HUDEP-2 (cell line): ENCODE data around the gene TSPAN12.
A peak's percentile ranks its signal among the peaks of the same experiment; 100 is the strongest.

Source experiments
- DNase-seq, 76 experiments: peaks; one replicate each; lab custom pipeline; 2025; ENCODE audit not compliant: unreplicated experiment in 76 of 76; lab: John Stamatoyannopoulos, UW

Gene TSPAN12

DNA sequence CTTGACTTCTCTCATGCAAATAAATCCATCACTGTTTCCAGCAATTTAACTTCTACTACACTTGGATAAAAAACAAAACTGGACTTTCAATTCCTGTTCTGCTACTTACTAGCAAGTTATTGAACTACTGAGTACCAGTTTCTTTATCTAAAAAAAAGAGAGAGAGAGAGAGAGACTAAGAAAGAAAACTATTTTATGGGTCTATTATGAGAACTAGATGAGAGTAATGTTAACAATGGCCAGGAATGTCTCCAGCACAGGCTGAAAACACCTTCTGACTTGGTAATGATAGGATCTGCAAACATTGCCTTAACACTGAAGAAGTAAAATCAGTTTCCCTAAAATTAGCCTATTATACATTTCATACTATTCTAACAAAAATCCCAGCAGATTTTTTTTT lies 5.2 kb downstream of the TSPAN12 start:
- DNase-seq: no peak

DNA sequence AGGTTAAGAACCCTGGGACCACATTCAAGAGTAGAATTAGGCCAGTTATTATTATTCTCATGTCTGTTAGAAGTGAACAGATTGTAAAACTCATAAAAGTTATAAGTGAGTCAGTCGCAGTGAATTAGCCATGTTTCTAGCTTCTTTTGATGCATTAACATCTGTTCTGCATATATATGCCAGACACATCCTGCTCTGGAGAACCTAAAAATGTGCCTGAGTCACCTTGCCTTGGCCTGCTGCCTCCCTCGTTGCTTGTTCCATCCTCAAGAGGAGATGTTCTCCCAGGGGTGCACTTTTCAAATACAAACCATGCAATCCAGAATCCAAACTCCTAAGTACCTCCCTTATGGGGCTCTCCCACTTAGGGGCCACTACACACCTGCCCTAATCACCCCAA lies 14.8 kb downstream of the TSPAN12 start:
- DNase-seq: no peak

DNA sequence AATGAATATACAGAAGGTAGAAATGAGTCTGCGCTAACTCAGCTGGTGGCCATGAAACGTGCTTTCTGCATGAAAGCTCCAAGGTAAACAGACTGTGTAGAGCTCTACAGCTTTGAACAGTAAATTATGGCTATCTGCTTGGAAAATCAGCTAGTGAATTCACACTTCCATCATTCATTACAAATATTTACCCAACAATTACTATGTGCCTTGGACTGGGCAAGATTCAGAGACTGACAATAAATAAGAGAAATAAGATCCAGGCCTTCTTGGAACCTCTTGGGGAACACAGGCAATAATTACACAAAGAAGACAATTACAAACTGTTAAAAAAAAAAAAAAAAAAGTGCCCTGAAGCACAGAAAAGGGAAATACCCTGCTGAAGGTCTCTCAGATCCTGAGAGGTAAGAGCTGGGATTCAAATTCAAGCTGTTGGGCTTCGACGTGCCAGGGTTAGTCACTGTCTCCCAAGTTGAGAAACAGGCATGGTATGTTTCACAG lies 15.8 kb downstream of the TSPAN12 start:
- no peak for DNase-seq

DNA sequence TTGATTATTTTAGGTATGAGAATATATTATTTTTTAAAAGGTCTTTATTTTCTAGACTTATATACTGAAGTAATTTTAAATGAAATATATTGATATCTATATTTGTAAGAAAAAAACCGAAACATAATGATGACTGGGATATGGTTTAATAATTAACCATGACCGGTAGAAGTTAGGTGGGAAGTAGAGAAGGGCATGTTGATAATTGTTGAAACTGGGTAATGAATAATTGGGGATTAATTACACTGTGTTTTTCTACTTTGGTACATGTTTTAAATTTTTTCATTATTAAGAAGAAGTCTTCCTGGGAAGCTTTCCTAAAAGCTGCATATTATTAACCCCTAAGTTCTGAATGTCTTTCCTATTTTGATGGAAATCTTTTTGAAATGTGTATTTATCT lies 16.3 kb downstream of the TSPAN12 start:
- DNase-seq: no peak

DNA sequence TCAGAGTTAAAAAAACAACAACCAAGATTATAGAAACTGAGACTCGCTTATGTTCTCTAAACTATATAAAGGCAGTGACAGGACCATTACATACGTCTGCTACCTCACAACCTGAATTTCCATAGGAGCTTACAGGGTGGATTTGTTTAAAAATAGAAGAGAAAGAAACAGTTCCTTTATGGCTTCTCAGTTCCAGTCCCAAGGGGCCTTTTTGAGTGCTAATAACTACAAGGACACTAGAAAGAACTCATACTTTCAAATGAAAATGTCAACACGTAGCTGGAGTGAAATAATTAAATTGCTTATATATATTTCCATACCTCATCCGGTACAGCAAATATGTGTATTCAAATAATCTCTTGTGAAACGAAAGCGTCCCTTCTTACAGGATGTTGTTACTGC lies 19.7 kb downstream of the TSPAN12 start:
- no peak for DNase-seq

DNA sequence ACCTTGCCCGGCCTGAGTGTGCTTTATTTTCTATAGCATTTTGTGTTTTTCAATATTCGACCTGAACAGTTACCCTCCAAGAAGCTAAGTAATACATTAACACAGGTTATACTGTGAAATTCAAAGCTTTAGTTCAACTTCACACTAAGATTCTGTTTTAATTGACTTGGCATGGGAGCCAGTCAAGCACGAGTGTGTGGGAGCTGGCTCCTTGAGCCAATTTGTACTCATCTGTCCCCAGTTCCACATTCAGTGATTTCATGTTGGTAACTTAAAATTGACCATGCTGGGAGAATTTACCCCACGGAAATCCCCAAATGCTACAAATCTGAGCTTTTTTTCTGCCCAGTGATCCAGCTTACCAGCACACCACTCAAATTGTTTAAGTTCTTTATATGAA lies 20.3 kb downstream of the TSPAN12 start:
- no peak for DNase-seq

DNA sequence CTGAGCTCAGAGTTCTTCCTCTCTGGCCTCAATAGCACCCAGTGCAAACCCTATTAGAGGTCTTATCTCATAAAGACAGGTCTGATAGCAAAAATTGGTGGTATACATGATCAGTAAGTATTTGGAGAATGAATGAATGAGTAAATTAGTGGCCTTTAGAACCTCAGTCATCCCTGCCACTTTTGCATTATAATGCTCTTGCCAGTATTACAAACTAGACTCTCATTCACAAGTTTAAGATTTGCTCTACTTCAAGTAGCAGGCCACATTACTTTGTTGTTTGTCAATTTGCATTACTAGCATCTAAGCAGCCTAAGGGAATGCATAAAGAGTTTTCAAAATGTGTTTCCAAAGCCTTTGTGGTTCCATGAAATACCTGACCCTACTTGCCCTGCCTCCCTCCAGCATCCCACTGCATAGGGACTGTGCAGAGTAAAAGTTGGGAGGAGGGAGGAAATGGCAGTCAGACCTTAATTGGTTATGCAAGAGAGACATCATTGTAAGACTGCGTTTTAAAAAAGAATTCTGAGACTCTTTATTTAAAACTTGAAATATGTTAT lies 21.3 kb downstream of the TSPAN12 start:
- DNase-seq: no peak

DNA sequence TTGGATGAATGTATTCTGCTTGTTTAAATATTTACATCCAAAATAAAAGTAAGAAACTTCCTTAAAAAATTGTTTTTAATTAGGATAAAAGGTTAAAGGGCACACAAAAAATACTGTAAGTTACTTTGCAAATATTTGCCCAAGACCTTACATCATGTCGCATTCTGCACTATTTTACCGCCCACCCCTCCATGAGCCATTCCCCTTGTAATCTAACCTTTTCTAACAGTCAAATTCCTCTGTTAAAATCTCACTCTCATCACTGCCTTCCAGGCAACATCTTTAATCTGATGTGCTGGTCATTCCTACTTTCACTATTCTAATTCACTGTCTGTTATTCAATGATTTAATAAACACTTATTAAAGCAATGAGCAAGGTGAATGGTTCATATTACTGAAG lies 23.2 kb downstream of the TSPAN12 start:
- DNase-seq: no peak

DNA sequence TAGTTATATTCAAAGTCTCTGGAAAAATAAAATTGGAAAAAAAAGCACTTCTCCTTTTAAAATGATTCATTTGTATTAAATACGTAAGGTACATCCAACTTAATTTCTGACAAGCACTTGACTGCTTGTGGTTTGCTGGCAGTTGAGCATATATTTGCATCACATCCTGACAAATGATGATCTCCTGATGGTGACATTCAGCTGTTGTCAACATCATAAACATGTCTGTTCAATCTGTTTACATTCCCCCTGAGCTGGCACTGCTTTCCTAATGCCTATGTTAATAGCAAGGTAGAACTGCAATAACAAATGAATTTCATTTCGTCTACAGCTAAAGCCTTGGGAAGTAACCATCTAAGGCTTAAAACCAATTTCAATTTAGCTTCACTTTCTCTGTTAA lies 24.4 kb downstream of the TSPAN12 start:
- DNase-seq: no peak

DNA sequence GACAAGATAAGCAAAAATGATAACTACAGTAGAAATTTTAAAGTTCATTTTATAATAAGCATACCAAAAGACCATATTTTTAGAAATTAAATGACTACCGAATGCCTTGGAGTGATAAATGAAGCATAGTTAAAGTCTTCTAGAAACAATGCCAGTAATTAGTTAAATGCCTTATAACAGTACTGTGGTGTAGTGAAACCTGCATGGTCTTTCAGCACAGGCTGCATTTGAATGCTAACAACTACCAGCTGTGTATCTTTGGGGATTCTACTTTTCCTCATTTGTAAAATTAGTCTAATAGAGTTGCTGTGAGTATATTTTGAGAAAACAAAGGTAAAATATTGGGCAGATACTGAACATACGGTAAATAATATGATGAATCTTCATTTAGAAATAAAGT lies 25.1 kb downstream of the TSPAN12 start:
- no peak for DNase-seq

DNA sequence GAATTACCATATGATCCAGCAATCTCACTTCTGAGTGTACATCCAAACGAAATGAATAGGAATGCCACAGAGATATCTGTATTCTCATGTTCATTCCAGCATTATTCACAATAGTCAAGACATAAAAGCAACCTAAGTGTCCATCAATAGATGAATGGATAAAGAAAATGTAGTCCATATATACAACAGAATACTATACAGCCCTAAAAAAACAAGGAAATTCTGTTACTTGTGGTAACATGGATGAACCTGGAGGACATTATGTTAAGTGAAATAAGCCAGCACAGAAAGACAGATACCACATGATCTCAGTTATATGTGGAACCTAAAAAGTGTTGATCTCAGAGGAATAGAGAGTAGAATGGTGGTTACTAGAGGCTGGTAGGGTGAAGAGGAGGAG lies 26.7 kb downstream of the TSPAN12 start:
- DNase-seq: no peak

DNA sequence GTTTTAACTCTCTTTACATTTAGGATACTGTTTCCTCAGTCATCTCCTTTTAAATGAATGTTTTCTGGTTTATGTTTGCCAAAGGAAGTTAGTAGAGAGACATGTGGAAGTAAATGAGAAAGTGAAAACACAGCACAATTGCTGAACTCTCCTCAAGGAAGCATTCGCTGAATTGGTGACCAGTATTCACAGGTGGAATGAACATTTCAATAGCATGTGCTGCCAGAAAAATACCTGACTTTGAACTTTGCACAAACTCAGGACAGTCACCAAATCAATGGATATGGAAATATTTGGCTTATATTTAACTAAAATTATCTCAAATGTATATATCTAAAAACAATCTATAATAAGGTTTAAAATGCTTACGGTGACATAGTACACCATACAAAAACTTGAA lies 28.5 kb downstream of the TSPAN12 start:
- no peak for DNase-seq

DNA sequence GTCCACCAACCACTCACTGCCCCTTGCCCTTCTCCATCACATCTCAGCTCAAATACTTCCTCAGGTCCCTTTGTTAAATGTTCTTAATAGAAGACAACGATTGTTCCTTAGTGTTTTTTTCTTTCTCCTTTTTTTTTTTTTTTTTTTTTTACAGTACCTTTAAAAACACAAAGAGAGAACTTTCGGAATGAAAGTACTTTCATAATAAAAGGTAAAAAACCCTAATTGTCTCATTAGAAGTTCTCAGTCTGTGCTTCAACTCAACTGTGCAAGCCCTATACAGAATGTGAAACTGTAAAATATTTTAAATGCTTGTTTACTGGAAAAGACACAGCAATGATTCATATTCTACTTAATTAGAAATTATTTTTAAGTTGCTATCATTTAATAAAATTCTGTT lies 29.4 kb downstream of the TSPAN12 start:
- DNase-seq: no peak

DNA sequence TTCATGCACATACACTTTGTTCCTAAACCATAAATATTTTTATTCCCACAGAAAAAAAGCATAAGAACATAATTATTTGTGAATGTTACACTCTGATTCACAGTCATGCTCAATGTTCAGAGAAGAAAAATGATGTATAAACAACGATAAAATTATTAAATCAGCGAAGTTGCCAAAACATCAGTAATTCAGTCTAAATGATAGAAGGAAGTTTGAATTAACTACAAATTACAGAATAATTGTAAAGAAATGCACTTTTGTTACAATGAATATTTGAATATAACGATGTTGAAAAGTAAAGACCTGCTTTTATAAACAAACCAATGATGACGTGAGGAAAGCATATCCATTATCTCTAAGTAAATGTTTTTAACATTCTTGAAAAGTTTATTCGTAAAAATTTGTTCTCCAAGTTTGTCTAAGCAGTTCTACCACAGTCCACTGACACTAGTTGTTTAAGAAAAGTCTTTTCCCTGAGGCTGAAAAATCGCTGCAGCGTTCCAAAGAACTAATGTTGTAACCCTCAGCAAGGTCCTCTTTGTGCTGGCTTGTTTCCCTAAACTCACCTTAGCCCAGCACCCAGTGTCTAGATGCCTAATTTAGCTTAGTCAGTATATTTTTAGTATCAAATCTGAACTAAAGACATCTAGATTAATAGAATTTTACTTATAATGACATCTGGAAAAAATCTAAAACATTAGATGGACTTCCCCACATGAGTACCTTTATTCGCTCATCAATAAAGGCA lies 30.4 kb downstream of the TSPAN12 start:
- no peak for DNase-seq

DNA sequence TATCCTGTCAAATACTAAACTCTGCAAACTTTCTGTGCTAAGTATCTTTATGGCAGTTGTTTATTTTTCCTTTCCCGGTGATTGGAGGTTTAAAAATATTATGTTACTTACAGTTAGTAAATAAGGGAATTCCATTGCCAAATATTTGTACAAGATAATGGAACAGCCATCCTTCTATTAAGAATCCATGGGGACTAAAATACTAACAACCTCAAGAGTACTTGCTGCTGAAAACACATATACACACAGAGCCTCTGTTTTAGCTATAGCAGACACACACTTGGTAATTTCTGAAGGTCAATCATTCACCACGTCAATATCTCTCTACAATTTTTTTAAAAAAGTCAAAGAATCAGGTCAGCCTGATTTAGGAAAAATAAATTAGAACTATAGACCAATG lies 32.4 kb downstream of the TSPAN12 start:
- no peak for DNase-seq

DNA sequence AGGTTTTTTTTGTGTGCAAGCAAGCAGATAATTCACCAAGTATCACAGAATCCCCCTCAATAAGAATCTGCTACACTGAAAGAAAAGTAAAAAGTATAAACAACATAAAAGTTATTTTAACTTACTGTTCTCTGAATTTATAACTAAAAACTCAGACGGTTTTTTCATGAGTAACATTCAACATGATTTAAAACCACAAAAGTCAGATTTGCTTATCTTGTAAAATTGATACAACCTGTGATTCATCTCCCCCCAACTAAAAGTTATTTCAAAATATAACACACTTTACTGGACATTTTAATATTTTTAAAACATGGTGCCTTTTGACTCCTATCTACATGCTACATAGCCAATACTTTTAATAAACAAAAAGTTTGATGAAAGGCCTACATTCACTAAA lies 32.8 kb downstream of the TSPAN12 start:
- DNase-seq: no peak

DNA sequence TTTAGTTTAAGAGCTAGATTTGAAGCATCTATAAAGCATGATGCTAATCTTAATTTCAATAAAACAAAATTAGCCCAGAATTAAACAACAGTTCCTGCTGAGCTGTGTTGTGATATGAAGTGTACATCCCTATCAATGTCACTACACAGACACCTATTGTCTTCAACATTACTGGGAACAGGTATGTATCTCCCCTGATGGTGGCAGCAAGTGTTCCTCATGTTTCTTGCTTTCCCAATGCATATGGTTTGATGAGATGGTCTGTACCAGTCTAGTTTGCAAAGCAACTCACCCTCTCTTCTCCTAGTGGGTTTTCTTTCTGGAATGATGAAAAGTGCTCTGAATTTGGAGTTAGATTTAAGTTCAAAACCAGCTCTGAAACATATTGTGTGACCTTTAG lies 38.1 kb downstream of the TSPAN12 start:
- no peak for DNase-seq

DNA sequence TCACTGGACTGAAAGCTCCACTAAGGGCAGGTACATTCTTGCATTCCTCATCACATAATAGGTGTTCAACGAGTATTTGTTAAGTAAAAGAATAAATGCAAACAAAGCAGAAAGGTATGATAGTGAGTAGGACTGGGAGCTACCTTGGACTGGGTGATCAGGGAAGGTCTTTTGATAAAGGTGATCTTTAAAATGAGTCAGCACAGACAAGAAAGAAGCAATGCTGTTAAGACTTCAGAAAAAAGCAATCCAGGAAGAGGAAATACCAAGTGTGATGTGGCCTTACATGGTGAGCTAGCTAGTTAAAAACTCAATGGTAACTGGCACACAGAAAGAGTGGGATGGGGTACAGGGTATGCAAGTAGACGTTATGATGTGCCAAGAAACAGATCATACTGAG lies 40.1 kb downstream of the TSPAN12 start:
- no peak for DNase-seq

DNA sequence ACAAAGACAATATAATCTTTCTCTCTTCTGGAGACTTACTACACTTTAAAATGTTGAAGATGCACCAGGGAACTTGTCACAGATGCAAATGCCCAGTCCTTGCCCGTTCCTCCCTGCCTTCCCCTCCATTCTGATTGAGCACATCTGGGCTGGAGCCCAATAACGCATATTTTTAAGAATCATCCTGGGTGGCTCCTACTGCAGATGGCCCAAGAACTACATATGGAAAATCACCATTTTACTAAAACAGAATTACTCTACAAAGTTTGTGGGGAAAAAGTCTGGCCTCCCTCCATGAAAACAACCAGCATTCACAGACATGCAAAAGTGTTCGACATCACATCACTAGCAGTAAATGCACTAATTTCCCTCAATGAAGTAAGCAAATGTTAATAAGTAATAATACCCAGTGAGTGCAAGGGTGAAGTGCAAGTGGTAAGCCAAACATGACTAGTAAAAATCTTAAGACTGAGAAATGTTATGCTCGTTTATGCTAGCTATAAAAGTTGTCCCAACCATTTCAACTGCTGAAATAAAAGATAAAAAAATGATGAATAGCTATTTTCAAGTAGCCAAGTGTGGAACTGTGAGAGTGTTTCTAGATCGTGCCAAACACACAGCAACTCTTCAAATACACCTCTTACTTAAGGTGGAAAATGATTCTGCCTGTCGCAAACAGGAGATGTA lies 43.5 kb downstream of the TSPAN12 start:
- DNase-seq: no peak

DNA sequence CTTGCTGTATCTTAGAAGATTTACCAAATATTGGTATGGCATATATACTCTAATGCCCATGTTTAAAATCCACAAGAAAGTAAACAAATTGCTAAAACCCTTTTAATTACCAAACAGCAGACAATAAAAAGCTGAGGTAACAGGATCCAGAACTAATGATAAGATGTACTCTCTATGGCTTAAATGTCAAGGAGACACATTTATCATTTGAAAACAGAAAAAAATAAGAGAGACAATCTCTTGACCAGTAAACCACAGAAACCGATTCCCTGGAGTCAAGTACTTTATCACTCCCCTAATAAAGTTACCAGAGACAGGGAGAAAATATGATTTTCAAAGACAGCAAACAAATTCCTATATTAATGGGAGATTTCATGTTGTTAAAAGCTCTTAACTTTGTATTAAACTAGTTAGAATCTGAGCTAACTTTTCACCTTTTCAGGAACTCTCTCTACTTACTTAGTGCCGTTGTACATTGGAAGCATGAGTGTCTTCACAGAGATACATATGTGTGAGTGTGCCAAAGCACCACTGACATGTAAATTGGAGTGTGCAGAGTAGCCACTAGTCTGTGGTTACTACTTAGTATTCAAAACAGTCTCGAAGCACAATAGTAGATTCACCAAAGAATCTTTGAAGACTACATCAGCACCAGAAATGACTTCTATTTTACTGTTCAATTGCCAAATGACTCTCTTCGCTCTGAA lies 44.2 kb downstream of the TSPAN12 start:
- peak in 3 of 76 experiments; percentile 2 to 25 (median 10) for DNase-seq

DNA sequence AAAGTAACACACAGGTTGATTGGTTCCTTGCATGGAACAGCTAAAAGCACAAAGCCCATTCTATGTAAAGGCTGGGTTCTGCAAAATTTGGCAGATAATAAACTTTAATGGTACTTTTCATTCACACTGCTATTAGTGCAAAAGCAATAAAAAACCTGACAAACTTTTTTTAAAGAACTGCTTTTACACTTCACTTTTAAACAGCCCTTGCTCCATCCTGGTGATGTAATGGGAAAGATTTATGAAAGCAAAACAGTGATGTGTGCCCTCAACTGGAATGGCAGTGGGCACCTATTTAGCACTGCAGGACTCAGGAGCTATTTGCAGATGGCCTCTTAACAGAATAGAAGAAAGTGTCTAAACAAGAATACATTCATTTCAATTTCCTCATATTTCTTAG lies 44.9 kb downstream of the TSPAN12 start:
- no peak for DNase-seq
